WI38 (cell line): Measurements from ENCODE around the gene B4GALT2.
A peak's percentile ranks its signal among the peaks of the same experiment; 100 is the strongest.

Experiments
- H3K4me3 ChIP-seq: 2 replicates; pipeline ENCODE4 v1.5.1; 2011; ENCODE audit warnings: low read depth, mild to moderate bottlenecking, control low read depth, low read length
- CTCF ChIP-seq: IDR thresholded peaks from 2 replicates; pipeline ENCODE4 v1.5.1; 2012; ENCODE audit warnings: low read depth, mild to moderate bottlenecking, control low read depth, low read length

The B4GALT2 gene

GRCh38 chr1:43973981-43974442 is 5.0 kb upstream of the B4GALT2 start:
- no peak for TF ChIP-seq CTCF
- peak overlapping the region; percentile 92 for H3K4me3 ChIP-seq

GRCh38 chr1:43974443-43975248 is 4.4 kb upstream of the B4GALT2 start, which contains the start of gene ATP6V0B:
Gene ATP6V0B (plus strand): TSS chr1:43974960. CDS start chr1:43975041, 81 bp downstream.
- TF ChIP-seq CTCF: no peak
- H3K4me3 ChIP-seq: peak within 1 kb of the TSS; percentile 92

DNA sequence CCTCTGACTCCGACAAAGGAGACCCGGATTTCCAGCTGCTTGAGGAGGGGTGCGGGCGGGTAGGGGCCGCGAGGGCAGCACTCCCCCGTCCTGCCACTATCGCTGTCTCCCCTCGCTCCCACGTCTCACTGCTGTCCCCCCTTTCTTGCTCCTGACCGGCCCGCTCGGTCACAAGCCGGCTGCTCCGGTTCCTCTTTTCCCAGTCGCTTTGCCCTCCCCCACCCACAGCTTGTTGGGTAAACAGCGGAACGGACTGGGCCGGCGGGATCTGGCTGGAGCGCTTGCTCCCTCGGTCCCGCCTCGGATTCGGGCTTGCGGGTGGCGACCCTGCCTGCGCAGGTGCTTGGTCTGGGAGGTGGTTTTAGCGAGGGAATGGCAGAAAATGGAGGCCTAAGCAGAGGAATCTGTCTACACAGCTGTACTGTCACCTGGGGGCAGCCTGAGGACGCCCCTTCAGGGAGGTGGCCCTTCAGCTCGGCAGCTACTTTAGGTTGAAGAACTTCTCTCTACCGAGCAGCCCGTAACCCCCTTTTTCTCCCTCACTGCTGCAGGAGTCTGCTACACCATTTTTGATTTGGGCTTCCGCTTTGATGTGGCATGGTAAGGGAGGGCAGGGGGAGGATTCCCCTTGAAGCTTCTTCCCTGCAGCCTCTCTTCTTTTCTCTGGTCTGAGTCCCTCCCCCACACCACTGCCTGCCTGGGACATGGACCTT is 3.6 kb upstream of the B4GALT2 start:
- no peak for TF ChIP-seq CTCF
- H3K4me3 ChIP-seq: peak overlapping the region; percentile 92

DNA sequence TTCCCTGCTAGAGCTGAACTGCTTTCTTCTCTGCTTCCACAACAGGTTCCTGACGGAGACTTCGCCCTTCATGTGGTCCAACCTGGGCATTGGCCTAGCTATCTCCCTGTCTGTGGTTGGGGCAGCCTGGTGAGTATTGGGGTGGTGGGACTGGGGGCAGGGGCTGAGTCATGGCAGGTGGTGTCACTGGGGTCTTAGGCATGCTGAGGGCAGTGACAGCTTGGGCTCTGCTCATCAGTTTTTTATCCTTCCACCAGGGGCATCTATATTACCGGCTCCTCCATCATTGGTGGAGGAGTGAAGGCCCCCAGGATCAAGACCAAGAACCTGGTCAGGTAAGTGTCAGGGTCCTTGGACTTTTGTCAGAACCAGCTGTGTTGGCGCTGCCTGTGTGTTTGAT is 3.0 kb upstream of the B4GALT2 start:
- no peak for TF ChIP-seq CTCF
- peak overlapping the region; percentile 92 for H3K4me3 ChIP-seq

DNA sequence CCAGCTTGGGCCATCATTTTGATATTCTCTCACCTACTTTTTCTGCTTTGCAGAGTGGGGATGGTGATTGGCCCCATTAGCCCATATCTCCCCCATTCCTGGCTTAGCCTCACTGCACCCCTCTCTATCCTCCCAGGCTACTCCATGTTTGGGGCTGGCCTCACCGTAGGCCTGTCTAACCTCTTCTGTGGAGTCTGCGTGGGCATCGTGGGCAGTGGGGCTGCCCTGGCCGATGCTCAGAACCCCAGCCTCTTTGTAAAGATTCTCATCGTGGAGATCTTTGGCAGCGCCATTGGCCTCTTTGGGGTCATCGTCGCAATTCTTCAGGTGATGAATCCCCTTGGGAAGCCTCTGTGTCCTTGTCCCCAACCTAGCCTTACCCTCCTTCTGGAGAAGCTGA is 2.1 kb upstream of the B4GALT2 start:
- no peak overlapping the region for H3K4me3 ChIP-seq
- TF ChIP-seq CTCF: no peak

DNA sequence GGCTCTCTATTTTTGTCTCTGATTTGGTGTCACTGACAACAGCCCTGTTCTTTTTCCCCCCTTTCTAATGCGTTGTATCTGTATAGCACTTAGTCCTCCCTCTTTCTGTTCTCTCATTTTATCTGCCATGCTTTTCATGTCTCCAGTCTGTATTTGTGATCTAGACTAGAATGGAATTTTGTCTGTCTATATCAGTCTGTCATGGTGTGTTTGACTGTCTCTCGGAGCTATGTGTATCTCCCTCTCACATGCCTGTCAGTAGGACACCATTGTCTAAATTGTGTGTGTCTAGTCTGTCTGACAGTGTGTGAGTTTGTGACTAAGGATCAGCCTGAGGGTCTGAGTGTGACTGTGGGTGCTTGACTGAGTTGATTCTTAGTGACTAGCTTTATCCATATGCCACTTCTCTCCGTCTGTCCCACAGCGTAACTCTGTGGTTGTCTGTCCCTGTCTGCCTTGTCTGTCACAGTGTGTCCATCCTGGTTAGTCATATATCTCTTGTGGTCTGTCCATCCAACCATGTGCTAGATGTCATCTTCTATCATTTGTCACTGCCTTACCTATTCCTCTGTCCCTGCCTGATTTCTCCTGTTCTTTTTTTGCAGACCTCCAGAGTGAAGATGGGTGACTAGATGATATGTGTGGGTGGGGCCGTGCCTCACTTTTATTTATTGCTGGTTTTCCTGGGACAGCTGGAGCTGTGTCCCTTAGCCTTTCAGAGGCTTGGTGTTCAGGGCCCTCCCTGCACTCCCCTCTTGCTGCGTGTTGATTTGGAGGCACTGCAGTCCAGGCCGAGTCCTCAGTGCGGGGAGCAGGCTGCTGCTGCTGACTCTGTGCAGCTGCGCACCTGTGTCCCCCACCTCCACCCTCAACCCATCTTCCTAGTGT is 1.4 kb upstream of the B4GALT2 start:
- no peak overlapping the region for H3K4me3 ChIP-seq
- TF ChIP-seq CTCF: no peak
